HL-60 (cell line): ENCODE data around the gene RAD18.

Source experiments
- CTCF ChIP-seq: IDR thresholded peaks from one replicate; pipeline ENCODE4 v1.5.1; 2011; ENCODE audit warnings: low read length, control low read depth, inconsistent platforms; ENCODE audit not compliant: insufficient read depth
- GABPA ChIP-seq: IDR thresholded peaks from 2 replicates; pipeline ENCODE4 v1.6.1; 2012; ENCODE audit warnings: low read depth
- POLR2AphosphoS5 ChIP-seq: IDR thresholded peaks from 2 replicates; pipeline ENCODE4 v1.6.1; 2012; ENCODE audit warnings: low read depth
- REST ChIP-seq: IDR thresholded peaks from 2 replicates; pipeline ENCODE4 v1.6.1; 2012; ENCODE audit warnings: low read depth; ENCODE audit not compliant: insufficient replicate concordance
- SPI1 ChIP-seq: IDR thresholded peaks from 2 replicates; pipeline ENCODE4 v1.6.1; 2012; ENCODE audit warnings: low read depth, mild to moderate bottlenecking, borderline replicate concordance

- TF ChIP-seq REST (no peak), POLR2AphosphoS5 (no peak), CTCF (no peak), GABPA (no peak), SPI1 (no peak)
Observed at GRCh38 chr3:8964436-8965370, 1.4 kb upstream of the RAD18 start.
